GM23338 (cell line): ENCODE data around the gene MUC22. TPM values are rescaled to one million over a fixed set of nuclear protein-coding genes. Genes with fewer than 3 reads are reported as not detected.

ENCODE experiments used
- ATAC-seq: fragments of 200-7000 bp; cut with Tn5 transposase; 3 replicates; pipeline ENCODE4 v1.9.1; 2020
- DNase-seq: peaks from one replicate; pipeline ENCODE4 v3.0.0-alpha.2; 2015; ENCODE audit warnings: low spot score
- H2AFZ ChIP-seq: fragments of 200-600 bp; sonication (generic); 2 replicates; pipeline ENCODE4 v1.8.0; 2016; ENCODE audit warnings: antibody characterized with exemption, mild to moderate bottlenecking, moderate library complexity
- H3F3A ChIP-seq: fragments of 200-600 bp; sonication (generic); replicated peaks from 2 replicates; pipeline ENCODE4 v1.8.0; 2017; ENCODE audit warnings: antibody characterized with exemption, mixed run types, low read depth
- H3K27ac ChIP-seq: fragments of 200-600 bp; sonication (generic); 2 replicates; pipeline ENCODE4 v1.6.1; 2016; ENCODE audit warnings: low read depth
- H3K27me3 ChIP-seq: fragments of 200-600 bp; sonication (generic); 2 replicates; pipeline ENCODE4 v1.8.0; 2016; ENCODE audit warnings: mild to moderate bottlenecking, mixed run types, moderate library complexity; ENCODE audit not compliant: insufficient read depth
- H3K36me3 ChIP-seq: fragments of 200-600 bp; sonication (generic); 2 replicates; pipeline ENCODE4 v1.8.0; 2016; ENCODE audit warnings: mild to moderate bottlenecking; ENCODE audit not compliant: insufficient read depth
- H3K4me1 ChIP-seq: fragments of 200-600 bp; sonication (generic); 2 replicates; pipeline ENCODE4 v1.8.0; 2016; ENCODE audit warnings: mild to moderate bottlenecking, moderate library complexity; ENCODE audit not compliant: insufficient read depth
- H3K4me2 ChIP-seq: fragments of 200-600 bp; sonication (generic); 2 replicates; pipeline ENCODE4 v1.7.1; 2017; ENCODE audit warnings: mixed run types
- H3K4me3 ChIP-seq: fragments of 200-600 bp; sonication (generic); 2 replicates; pipeline ENCODE4 v1.6.1; 2016; ENCODE audit warnings: mixed run types
- H3K79me2 ChIP-seq: fragments of 200-600 bp; sonication (generic); replicated peaks from 2 replicates; pipeline ENCODE4 v1.8.0; 2017; ENCODE audit warnings: mild to moderate bottlenecking; ENCODE audit not compliant: insufficient read depth
- H3K9me2 ChIP-seq: fragments of 200-600 bp; sonication (generic); 2 replicates; pipeline ENCODE4 v1.8.0; 2017; ENCODE audit not compliant: insufficient read depth
- H4K20me1 ChIP-seq: fragments of 200-600 bp; sonication (generic); replicated peaks from 2 replicates; pipeline ENCODE4 v1.8.0; 2017; ENCODE audit warnings: mild to moderate bottlenecking; ENCODE audit not compliant: insufficient read depth
- H3K27ac Mint-ChIP-seq: 2 replicates; pipeline ENCODE4 v1.8.0; 2020; ENCODE audit warnings: inconsistent platforms, mild to moderate bottlenecking, moderate library complexity, mixed read lengths
- H3K27me3 Mint-ChIP-seq: 3 replicates; pipeline ENCODE4 v1.8.0; 2022; ENCODE audit warnings: low read depth, mild to moderate bottlenecking, moderate library complexity, mixed read lengths, inconsistent platforms; ENCODE audit not compliant: insufficient read depth, poor library complexity
- H3K36me3 Mint-ChIP-seq: 3 replicates; pipeline ENCODE4 v1.8.0; 2021; ENCODE audit warnings: low read depth, mild to moderate bottlenecking, inconsistent platforms, moderate library complexity, mixed read lengths
- H3K4me1 Mint-ChIP-seq: 3 replicates; pipeline ENCODE4 v1.8.0; 2020; ENCODE audit warnings: mild to moderate bottlenecking, inconsistent platforms, mixed read lengths
- H3K4me3 Mint-ChIP-seq: 3 replicates; pipeline ENCODE4 v1.8.0; 2021; ENCODE audit warnings: moderate library complexity, mild to moderate bottlenecking, inconsistent platforms, mixed read lengths
- H3K9me3 Mint-ChIP-seq: 3 replicates; pipeline ENCODE4 v1.8.0; 2020; ENCODE audit warnings: moderate library complexity, mild to moderate bottlenecking, inconsistent platforms, mixed read lengths
- CREB1 ChIP-seq: fragments of 250-450 bp; sonication (Bioruptor Pico); IDR thresholded peaks from 2 replicates; pipeline ENCODE4 v1.5.0; 2020; ENCODE audit warnings: low read depth, mild to moderate bottlenecking, moderate library complexity
- EZH2 ChIP-seq: fragments of 200-600 bp; sonication (generic); IDR thresholded peaks from one replicate; pipeline ENCODE4 v1.8.0; 2017; ENCODE audit warnings: antibody characterized with exemption, mild to moderate bottlenecking, low read depth; ENCODE audit not compliant: unreplicated experiment
- EZH2phosphoT487 ChIP-seq: fragments of 200-600 bp; sonication (generic); IDR thresholded peaks from one replicate; pipeline ENCODE4 v1.8.1; 2018; ENCODE audit warnings: antibody characterized with exemption; ENCODE audit not compliant: unreplicated experiment
- JUNB ChIP-seq: IDR thresholded peaks from one replicate; pipeline ENCODE4 v1.6.1; 2016; ENCODE audit warnings: antibody characterized with exemption; ENCODE audit not compliant: unreplicated experiment
- NANOG ChIP-seq: IDR thresholded peaks from 2 replicates; pipeline ENCODE4 v1.6.1; 2016; ENCODE audit warnings: antibody characterized with exemption, borderline replicate concordance
- POLR2AphosphoS5 ChIP-seq: IDR thresholded peaks from 2 replicates; pipeline ENCODE4 v1.6.1; 2016; ENCODE audit warnings: antibody characterized with exemption, low read depth
- STAT1 ChIP-seq: IDR thresholded peaks from one replicate; pipeline ENCODE4 v1.6.1; 2016; ENCODE audit warnings: antibody characterized with exemption; ENCODE audit not compliant: unreplicated experiment
- ZNF114 ChIP-seq: fragments of 250-450 bp; sonication (Bioruptor Pico); IDR thresholded peaks from 2 replicates; pipeline ENCODE4 v1.5.0; 2020; ENCODE audit warnings: mild to moderate bottlenecking, moderate library complexity
- ZNF331 ChIP-seq: fragments of 250-450 bp; sonication (Bioruptor Pico); IDR thresholded peaks from 2 replicates; pipeline ENCODE4 v1.5.0; 2020; ENCODE audit warnings: low read depth, mild to moderate bottlenecking, moderate library complexity
- polyA plus RNA-seq: library from polyadenylated mRNA; unstranded; fragments of >200 nt; fragmentation: Nextera tagmentation; extraction: Ambion mirVana; gene quantifications from 2 replicates; pipeline ENCODE4 v1.2.1, GENCODE V29; 2016
- total RNA-seq: library from RNA; depleted of rRNA; stranded (reverse); fragments of >200 nt; shearing (Covaris generic); gene quantifications from 2 replicates; pipeline ENCODE4 v1.2.3, GENCODE V29; 2014
- TF ChIP-seq, protein P1 (sequence below): fragments of 250-450 bp; sonication (Bioruptor Pico); IDR thresholded peaks from 2 replicates; pipeline ENCODE4 v1.5.0; 2020; ENCODE audit warnings: mild to moderate bottlenecking, moderate library complexity
- TF ChIP-seq, protein P2 (sequence below): IDR thresholded peaks from 2 replicates; pipeline ENCODE4 v1.6.1; 2016; ENCODE audit warnings: antibody characterized with exemption
- TF ChIP-seq, protein P3 (sequence below), 2 experiments: fragments of 200-600 bp in 1 of 2; sonication (generic) in 1 of 2; conservative IDR thresholded peaks; 2 replicates each; pipeline versions ENCODE4 v1.5.1 to v1.6.1; 2016 to 2017; ENCODE audit warnings: antibody characterized with exemption in 2 of 2, low read depth in 2 of 2, mild to moderate bottlenecking in 2 of 2, moderate library complexity in 1 of 2
- TF ChIP-seq, protein P4 (sequence below): IDR thresholded peaks from one replicate; pipeline ENCODE4 v1.6.1; 2018; ENCODE audit warnings: antibody characterized with exemption; ENCODE audit not compliant: unreplicated experiment

The MUC22 gene
- total and polyA plus RNA-seq, 2 experiments from 2014 or later, result not detected

DNA sequence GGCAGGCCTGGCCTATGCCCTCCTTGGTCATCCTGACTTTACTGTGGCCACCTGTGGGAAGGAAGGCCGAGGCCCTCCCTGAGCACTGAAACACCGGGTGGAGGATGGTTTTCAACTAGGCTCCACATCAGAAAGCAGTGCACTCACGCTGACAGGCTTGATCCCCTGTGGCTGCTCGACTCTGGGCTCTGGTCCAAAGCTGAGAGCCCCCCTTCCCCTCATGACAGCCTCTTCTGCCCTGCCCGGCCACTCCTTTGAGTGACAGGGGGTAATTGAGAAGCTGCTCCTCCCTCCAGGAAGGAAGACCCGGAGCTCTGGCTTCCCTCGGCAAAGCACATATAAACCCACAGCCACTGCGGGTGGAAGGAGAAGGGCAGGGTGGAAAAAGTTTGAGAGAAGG, 43.6 kb downstream of the MUC22 start (continued):
- TF ChIP-seq ZNF114 (CRISPR knock-in tag), result no peak
- no peak for TF ChIP-seq POLR2AphosphoS5
- no peak for TF ChIP-seq EZH2phosphoT487

DNA sequence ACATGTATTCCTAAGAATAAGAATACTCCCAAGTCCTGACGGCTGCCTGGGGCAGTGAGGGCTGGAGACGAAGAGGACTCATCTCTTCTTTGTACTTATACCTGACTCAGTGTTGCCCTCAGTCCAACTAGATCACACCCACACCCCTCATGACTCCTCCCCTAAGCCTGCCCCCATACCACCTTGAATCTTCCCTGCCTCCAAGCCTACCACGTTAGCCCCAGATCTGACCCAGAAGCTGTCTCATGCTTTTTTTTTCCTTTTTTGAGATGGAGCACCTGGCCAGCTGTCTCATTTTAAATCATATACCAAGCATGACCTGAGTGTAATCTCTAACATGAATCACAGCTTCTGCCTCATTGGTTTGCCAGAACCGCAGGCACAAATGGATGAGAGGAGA, 45.2 kb downstream of the MUC22 start:
- DNase-seq, result no peak
- Histone ChIP-seq H3K9me2 (no peaks in the 10 kb centered on the region), H3K79me2 (no peaks in the 10 kb centered on the region), H3K36me3 (no peaks in the 10 kb centered on the region), H3K4me1 (no peaks in the 10 kb centered on the region), H3K4me2 (no peak overlapping the region), H3K27me3 (no peaks in the 10 kb centered on the region), H3K27ac (no peak overlapping the region), H3K4me3 (no peak overlapping the region), H2AFZ (no peak overlapping the region), H4K20me1 (no peaks in the 10 kb centered on the region), H3F3A (no peaks in the 10 kb centered on the region)
- no peak overlapping the region for H3K4me3 Mint-ChIP-seq
- TF ChIP-seq EZH2phosphoT487 (no peak), ZNF331 (no peak), ZNF114 (CRISPR knock-in tag) (no peak), POLR2AphosphoS5 (no peak), JUNB (no peak), EZH2 (no peak), NANOG (no peak), STAT1 (no peak), CREB1 (no peak)
- TF ChIP-seq, protein P1, sequence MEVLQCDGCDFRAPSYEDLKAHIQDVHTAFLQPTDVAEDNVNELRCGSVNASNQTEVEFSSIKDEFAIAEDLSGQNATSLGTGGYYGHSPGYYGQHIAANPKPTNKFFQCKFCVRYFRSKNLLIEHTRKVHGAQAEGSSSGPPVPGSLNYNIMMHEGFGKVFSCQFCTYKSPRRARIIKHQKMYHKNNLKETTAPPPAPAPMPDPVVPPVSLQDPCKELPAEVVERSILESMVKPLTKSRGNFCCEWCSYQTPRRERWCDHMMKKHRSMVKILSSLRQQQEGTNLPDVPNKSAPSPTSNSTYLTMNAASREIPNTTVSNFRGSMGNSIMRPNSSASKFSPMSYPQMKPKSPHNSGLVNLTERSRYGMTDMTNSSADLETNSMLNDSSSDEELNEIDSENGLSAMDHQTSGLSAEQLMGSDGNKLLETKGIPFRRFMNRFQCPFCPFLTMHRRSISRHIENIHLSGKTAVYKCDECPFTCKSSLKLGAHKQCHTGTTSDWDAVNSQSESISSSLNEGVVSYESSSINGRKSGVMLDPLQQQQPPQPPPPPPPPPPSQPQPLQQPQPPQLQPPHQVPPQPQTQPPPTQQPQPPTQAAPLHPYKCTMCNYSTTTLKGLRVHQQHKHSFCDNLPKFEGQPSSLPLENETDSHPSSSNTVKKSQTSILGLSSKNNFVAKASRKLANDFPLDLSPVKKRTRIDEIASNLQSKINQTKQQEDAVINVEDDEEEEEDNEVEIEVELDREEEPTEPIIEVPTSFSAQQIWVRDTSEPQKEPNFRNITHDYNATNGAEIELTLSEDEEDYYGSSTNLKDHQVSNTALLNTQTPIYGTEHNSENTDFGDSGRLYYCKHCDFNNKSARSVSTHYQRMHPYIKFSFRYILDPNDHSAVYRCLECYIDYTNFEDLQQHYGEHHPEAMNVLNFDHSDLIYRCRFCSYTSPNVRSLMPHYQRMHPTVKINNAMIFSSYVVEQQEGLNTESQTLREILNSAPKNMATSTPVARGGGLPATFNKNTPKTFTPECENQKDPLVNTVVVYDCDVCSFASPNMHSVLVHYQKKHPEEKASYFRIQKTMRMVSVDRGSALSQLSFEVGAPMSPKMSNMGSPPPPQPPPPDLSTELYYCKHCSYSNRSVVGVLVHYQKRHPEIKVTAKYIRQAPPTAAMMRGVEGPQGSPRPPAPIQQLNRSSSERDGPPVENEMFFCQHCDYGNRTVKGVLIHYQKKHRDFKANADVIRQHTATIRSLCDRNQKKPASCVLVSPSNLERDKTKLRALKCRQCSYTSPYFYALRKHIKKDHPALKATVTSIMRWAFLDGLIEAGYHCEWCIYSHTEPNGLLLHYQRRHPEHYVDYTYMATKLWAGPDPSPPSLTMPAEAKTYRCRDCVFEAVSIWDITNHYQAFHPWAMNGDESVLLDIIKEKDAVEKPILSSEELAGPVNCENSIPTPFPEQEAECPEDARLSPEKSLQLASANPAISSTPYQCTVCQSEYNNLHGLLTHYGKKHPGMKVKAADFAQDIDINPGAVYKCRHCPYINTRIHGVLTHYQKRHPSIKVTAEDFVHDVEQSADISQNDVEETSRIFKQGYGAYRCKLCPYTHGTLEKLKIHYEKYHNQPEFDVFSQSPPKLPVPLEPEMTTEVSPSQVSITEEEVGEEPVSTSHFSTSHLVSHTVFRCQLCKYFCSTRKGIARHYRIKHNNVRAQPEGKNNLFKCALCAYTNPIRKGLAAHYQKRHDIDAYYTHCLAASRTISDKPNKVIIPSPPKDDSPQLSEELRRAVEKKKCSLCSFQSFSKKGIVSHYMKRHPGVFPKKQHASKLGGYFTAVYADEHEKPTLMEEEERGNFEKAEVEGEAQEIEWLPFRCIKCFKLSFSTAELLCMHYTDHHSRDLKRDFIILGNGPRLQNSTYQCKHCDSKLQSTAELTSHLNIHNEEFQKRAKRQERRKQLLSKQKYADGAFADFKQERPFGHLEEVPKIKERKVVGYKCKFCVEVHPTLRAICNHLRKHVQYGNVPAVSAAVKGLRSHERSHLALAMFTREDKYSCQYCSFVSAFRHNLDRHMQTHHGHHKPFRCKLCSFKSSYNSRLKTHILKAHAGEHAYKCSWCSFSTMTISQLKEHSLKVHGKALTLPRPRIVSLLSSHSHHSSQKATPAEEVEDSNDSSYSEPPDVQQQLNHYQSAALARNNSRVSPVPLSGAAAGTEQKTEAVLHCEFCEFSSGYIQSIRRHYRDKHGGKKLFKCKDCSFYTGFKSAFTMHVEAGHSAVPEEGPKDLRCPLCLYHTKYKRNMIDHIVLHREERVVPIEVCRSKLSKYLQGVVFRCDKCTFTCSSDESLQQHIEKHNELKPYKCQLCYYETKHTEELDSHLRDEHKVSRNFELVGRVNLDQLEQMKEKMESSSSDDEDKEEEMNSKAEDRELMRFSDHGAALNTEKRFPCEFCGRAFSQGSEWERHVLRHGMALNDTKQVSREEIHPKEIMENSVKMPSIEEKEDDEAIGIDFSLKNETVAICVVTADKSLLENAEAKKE (CRISPR knock-in tag), result no peak
- TF ChIP-seq, protein P2, sequence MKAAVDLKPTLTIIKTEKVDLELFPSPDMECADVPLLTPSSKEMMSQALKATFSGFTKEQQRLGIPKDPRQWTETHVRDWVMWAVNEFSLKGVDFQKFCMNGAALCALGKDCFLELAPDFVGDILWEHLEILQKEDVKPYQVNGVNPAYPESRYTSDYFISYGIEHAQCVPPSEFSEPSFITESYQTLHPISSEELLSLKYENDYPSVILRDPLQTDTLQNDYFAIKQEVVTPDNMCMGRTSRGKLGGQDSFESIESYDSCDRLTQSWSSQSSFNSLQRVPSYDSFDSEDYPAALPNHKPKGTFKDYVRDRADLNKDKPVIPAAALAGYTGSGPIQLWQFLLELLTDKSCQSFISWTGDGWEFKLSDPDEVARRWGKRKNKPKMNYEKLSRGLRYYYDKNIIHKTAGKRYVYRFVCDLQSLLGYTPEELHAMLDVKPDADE, result no peak
- TF ChIP-seq, protein P3, sequence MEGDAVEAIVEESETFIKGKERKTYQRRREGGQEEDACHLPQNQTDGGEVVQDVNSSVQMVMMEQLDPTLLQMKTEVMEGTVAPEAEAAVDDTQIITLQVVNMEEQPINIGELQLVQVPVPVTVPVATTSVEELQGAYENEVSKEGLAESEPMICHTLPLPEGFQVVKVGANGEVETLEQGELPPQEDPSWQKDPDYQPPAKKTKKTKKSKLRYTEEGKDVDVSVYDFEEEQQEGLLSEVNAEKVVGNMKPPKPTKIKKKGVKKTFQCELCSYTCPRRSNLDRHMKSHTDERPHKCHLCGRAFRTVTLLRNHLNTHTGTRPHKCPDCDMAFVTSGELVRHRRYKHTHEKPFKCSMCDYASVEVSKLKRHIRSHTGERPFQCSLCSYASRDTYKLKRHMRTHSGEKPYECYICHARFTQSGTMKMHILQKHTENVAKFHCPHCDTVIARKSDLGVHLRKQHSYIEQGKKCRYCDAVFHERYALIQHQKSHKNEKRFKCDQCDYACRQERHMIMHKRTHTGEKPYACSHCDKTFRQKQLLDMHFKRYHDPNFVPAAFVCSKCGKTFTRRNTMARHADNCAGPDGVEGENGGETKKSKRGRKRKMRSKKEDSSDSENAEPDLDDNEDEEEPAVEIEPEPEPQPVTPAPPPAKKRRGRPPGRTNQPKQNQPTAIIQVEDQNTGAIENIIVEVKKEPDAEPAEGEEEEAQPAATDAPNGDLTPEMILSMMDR (conservative IDR thresholded peaks at IDR 0.05; ENCODE audit: low read depth in 2 of 2), result no peak
- TF ChIP-seq, protein P4, sequence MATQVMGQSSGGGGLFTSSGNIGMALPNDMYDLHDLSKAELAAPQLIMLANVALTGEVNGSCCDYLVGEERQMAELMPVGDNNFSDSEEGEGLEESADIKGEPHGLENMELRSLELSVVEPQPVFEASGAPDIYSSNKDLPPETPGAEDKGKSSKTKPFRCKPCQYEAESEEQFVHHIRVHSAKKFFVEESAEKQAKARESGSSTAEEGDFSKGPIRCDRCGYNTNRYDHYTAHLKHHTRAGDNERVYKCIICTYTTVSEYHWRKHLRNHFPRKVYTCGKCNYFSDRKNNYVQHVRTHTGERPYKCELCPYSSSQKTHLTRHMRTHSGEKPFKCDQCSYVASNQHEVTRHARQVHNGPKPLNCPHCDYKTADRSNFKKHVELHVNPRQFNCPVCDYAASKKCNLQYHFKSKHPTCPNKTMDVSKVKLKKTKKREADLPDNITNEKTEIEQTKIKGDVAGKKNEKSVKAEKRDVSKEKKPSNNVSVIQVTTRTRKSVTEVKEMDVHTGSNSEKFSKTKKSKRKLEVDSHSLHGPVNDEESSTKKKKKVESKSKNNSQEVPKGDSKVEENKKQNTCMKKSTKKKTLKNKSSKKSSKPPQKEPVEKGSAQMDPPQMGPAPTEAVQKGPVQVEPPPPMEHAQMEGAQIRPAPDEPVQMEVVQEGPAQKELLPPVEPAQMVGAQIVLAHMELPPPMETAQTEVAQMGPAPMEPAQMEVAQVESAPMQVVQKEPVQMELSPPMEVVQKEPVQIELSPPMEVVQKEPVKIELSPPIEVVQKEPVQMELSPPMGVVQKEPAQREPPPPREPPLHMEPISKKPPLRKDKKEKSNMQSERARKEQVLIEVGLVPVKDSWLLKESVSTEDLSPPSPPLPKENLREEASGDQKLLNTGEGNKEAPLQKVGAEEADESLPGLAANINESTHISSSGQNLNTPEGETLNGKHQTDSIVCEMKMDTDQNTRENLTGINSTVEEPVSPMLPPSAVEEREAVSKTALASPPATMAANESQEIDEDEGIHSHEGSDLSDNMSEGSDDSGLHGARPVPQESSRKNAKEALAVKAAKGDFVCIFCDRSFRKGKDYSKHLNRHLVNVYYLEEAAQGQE, result no peak
- ATAC-seq, result no peak
- H3K36me3 Mint-ChIP-seq, result no peaks in the 10 kb centered on the region
- peaks cover 11% of the 10 kb centered on the region for H3K4me1 Mint-ChIP-seq
- no peaks in the 10 kb centered on the region for H3K9me3 Mint-ChIP-seq
- peaks cover 7% of the 10 kb centered on the region for H3K27me3 Mint-ChIP-seq
- no peak overlapping the region for H3K27ac Mint-ChIP-seq
